ENCODE data around the gene SFXN4. TPM values are rescaled to one million over a fixed set of nuclear protein-coding genes. Genes with fewer than 3 reads are reported as not detected.

SFXN4 gene
- total and polyA plus RNA-seq, 9 of the 15 experiments (the other 6 are each of a cell fraction or from before 2014, with no cell fraction given) = 40.1 to 97.8 (median 54.5) TPM

- TF ChIP-seq EP300 (IDR thresholded peaks at IDR 0.05; ENCODE audit: low read length) = peak; percentile 64; the same call in 1 of the 2 replicates
- TF ChIP-seq SAFB (IDR thresholded peaks at IDR 0.05; ENCODE audit: borderline replicate concordance, low read depth, low read length) = no peak
- TF ChIP-seq MBD2 (IDR thresholded peaks at IDR 0.05; ENCODE audit: borderline replicate concordance, low read depth) = no peak
- TF ChIP-seq CTBP1 (IDR thresholded peaks at IDR 0.05; ENCODE audit: borderline replicate concordance) = peak; percentile 43; the same call in 1 of the 2 replicates
- no peak for TF ChIP-seq ZNF785 (CRISPR knock-in tag; IDR thresholded peaks at IDR 0.05)
- 0 out of 2 replicates have a peak, but pooled peaks have one; percentile 21 for TF ChIP-seq ARID4B (CRISPR knock-in tag; IDR thresholded peaks at IDR 0.05)
- peak; percentile 15 for TF ChIP-seq PRDM10 (IDR thresholded peaks at IDR 0.05; ENCODE audit: partially characterized antibody)
- TF ChIP-seq NRF1 (conservative IDR thresholded peaks at IDR 0.05 in 1 of 2, IDR thresholded peaks at IDR 0.05 in 1 of 2) = 0 out of 4 replicates have a peak, but pooled peaks of 1 of the 2 experiments have one; percentile 11
- TF ChIP-seq SIX5 (IDR thresholded peaks at IDR 0.05; ENCODE audit: borderline replicate concordance in 1 of 2, insufficient read depth in 1 of 2, low read depth in 1 of 2, low read length in 2 of 2) = no peak
- peak in 1 of 2 experiments; percentile 93; a peak in 2 of 4 replicates for TF ChIP-seq TEAD1 (CRISPR knock-in tag; IDR thresholded peaks at IDR 0.05)
- TF ChIP-seq TEAD4 (IDR thresholded peaks at IDR 0.05; ENCODE audit: low read length) = peak; percentile 78
- TF ChIP-seq TEAD4 (CRISPR knock-in tag; IDR thresholded peaks at IDR 0.05; ENCODE audit: borderline replicate concordance) = no peak
- TF ChIP-seq TFAP4 (CRISPR knock-in tag; IDR thresholded peaks at IDR 0.05; ENCODE audit: borderline replicate concordance) = peak; percentile 77
Measured at GRCh38 chr10:119161680-119162451, 3.6 kb downstream of the SFXN4 start (continued).
